Esophagus squamous epithelium (tissue), 4 donors: ENCODE data around the gene PBOV1.

ENCODE experiments used
- CTCF ChIP-seq, 6 experiments: fragments of 450-650 bp in 4 of 6; fragments of 200-600 bp in 2 of 6; sonication (generic) in 2 of 6; IDR thresholded peaks; one replicate each; pipeline ENCODE4 v1.5.1; 2016 to 2019; ENCODE audit warnings: antibody characterized with exemption in 6 of 6, mild to moderate bottlenecking in 4 of 6, moderate library complexity in 4 of 6
- POLR2A ChIP-seq, 4 donors: fragments of 450-650 bp; IDR thresholded peaks; one replicate each; pipeline ENCODE4 v1.6.1; 2017; ENCODE audit warnings: antibody characterized with exemption in 4 of 4, mild to moderate bottlenecking in 4 of 4, moderate library complexity in 3 of 4

- TF ChIP-seq CTCF (IDR thresholded peaks at IDR 0.05): no peak
- TF ChIP-seq POLR2A (IDR thresholded peaks at IDR 0.05): no peak
Measured at GRCh38 chr6:138255443-138255842, 37.2 kb upstream of the PBOV1 start.
